T follicular helper cell (primary cell): ENCODE measurements around the gene ACTR10.
"Not testable (repeated sequence)": the region's sequence is repeated elsewhere in the genome, so short reads cannot be mapped to it uniquely, and the experiment has no call there.

Experiments
- DNase-seq: peaks from one replicate; pipeline ENCODE4 v3.0.0-alpha.2; 2020; ENCODE audit warnings: low read depth

Gene ACTR10

GRCh38 chr14:58216544-58216943 lies 16.6 kb downstream of the ACTR10 start:
- no peak for DNase-seq

- DNase-seq: no peak
Observed at GRCh38 chr14:58227096-58227819, 27.3 kb downstream of the ACTR10 start.

GRCh38 chr14:58238252-58239243 lies 38.6 kb downstream of the ACTR10 start:
- DNase-seq: no peak

GRCh38 chr14:58239244-58240195 lies 39.6 kb downstream of the ACTR10 start:
- peak; percentile 77 for DNase-seq

GRCh38 chr14:58243790-58244555 lies 44.0 kb downstream of the ACTR10 start:
- no peak for DNase-seq

GRCh38 chr14:58244556-58245387 lies 44.8 kb downstream of the ACTR10 start, which contains the start of gene PSMA3:
PSMA3 (plus strand) TSS chr14:58244843; CDS start chr14:58244921, 78 bp downstream.
- DNase-seq: peak; percentile 97

- no peak for DNase-seq
Observed at GRCh38 chr14:58245562-58245961, 45.6 kb downstream of the ACTR10 start.

- no peak for DNase-seq
Observed at GRCh38 chr14:58249611-58250010, 49.7 kb downstream of the ACTR10 start.

GRCh38 chr14:58258156-58258555 lies 58.2 kb downstream of the ACTR10 start:
- DNase-seq: no peak

- DNase-seq: not testable (repeated sequence)
Observed at GRCh38 chr14:58262005-58262404, 62.1 kb downstream of the ACTR10 start.

- DNase-seq: no peak
Observed at GRCh38 chr14:58265401-58265800, 65.5 kb downstream of the ACTR10 start.

- no peak for DNase-seq
Observed at GRCh38 chr14:58270628-58271027, 70.7 kb downstream of the ACTR10 start.

GRCh38 chr14:58272588-58273372 lies 72.8 kb downstream of the ACTR10 start:
- DNase-seq: no peak

GRCh38 chr14:58274881-58275280 lies 74.9 kb downstream of the ACTR10 start:
- no peak for DNase-seq

- DNase-seq: no peak
Observed at GRCh38 chr14:58275527-58276190, 75.7 kb downstream of the ACTR10 start.

GRCh38 chr14:58276208-58276607 lies 76.3 kb downstream of the ACTR10 start:
- DNase-seq: no peak

- no peak for DNase-seq
Observed at GRCh38 chr14:58278177-58278576, 78.2 kb downstream of the ACTR10 start.

GRCh38 chr14:58280954-58281787 lies 81.2 kb downstream of the ACTR10 start:
- no peak for DNase-seq
